GM18909 (cell line): ENCODE measurements around the gene COL4A4.

Experiments used
- ATAC-seq: cut with Tn5 transposase; IDR thresholded peaks from one replicate; pipeline ENCODE4 v1.9.1; 2021; ENCODE audit warnings: mild to moderate bottlenecking; ENCODE audit not compliant: unreplicated experiment, poor library complexity

The COL4A4 gene

GRCh38 chr2:227036527-227036926, 127.5 kb downstream of the COL4A4 start:
- ATAC-seq = no peak

- no peak for ATAC-seq
These were observed 128.2 kb downstream of the COL4A4 start for GRCh38 chr2:227035711-227036367.

- peak; percentile 89 for ATAC-seq
These were observed 130.4 kb downstream of the COL4A4 start for GRCh38 chr2:227033471-227034148.

- no peak for ATAC-seq
These were observed 132.6 kb downstream of the COL4A4 start for GRCh38 chr2:227031379-227031778.

- ATAC-seq = no peak
These were observed 133.2 kb downstream of the COL4A4 start for GRCh38 chr2:227030789-227031188.

GRCh38 chr2:227029426-227030105, 134.4 kb downstream of the COL4A4 start:
- no peak for ATAC-seq

GRCh38 chr2:227025510-227025909, 138.5 kb downstream of the COL4A4 start:
- ATAC-seq = peak; percentile 64

- ATAC-seq = no peak
These were observed 141.4 kb downstream of the COL4A4 start for GRCh38 chr2:227022608-227023007.

GRCh38 chr2:227020416-227020815, 143.6 kb downstream of the COL4A4 start:
- ATAC-seq = no peak

GRCh38 chr2:227016894-227017293, 147.1 kb downstream of the COL4A4 start:
- no peak for ATAC-seq

GRCh38 chr2:227013881-227014280, 150.1 kb downstream of the COL4A4 start:
- no peak for ATAC-seq

GRCh38 chr2:227013330-227013729, 150.7 kb downstream of the COL4A4 start:
- ATAC-seq = no peak

- ATAC-seq = no peak
These were observed 153.6 kb downstream of the COL4A4 start for GRCh38 chr2:227010433-227010832.

- ATAC-seq = no peak
These were observed 156.1 kb downstream of the COL4A4 start for GRCh38 chr2:227007940-227008339.

- no peak for ATAC-seq
These were observed 156.9 kb downstream of the COL4A4 start for GRCh38 chr2:227007148-227007547.

- ATAC-seq = no peak
These were observed 157.7 kb downstream of the COL4A4 start for GRCh38 chr2:227006189-227006897.

- ATAC-seq = no peak
These were observed 159.5 kb downstream of the COL4A4 start for GRCh38 chr2:227004482-227004881.

GRCh38 chr2:227000123-227000522, 163.9 kb downstream of the COL4A4 start:
- no peak for ATAC-seq

GRCh38 chr2:226999661-227000060, 164.3 kb downstream of the COL4A4 start:
- ATAC-seq = no peak

GRCh38 chr2:226995625-226996041, 168.4 kb downstream of the COL4A4 start:
- ATAC-seq = peak; percentile 65

GRCh38 chr2:226994775-226995174, 169.2 kb downstream of the COL4A4 start:
- no peak for ATAC-seq
